Vagina (tissue), 2 donors: ENCODE data around the gene WSCD1.

Experiments used
- POLR2A ChIP-seq, 2 donors: fragments of 450-650 bp; IDR thresholded peaks; one replicate each; pipeline ENCODE4 v1.6.1; 2017; ENCODE audit warnings: antibody characterized with exemption in 2 of 2, mild to moderate bottlenecking in 2 of 2, moderate library complexity in 2 of 2
- TF ChIP-seq, protein P1 (sequence below), 3 experiments: fragments of 450-650 bp in 2 of 3; fragments of 200-600 bp in 1 of 3; sonication (generic) in 1 of 3; IDR thresholded peaks; one replicate each; pipeline ENCODE4 v1.5.1; 2017 to 2019; ENCODE audit warnings: antibody characterized with exemption in 3 of 3, mild to moderate bottlenecking in 2 of 3, moderate library complexity in 2 of 3

DNA sequence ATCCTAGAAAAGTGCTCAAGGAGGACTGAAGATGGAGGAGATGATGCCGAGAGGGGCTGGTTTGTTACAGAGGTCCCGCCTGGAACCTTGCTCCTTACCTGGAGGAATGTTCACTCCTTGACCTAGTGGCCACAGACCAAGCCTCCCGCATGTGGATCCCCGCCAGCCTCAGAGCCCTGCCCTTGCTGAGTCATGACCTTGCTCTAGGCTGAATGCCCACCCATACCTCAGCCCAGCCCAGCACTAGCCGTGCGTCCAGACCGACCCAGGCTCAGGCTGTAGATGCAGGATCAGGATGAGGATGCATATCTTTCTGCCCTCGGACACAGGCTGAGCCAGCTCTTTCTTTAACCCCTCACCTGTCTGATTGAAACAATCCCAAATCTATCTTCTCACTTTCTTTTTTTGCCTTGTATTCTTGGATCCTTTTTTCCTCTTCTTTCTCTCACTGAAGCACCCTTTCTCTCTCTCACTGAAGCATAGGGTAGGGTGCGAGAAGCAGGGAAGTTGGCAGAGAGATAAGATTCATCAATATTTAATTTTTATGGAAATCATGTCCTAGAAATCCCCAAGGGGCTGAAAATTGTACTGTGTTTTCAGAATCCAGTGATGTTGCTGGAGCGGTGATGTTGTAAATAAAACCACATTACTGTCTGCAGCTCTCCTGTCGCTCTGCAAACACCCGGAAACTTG is 34.9 kb downstream of the WSCD1 start:
- TF ChIP-seq, protein P1, sequence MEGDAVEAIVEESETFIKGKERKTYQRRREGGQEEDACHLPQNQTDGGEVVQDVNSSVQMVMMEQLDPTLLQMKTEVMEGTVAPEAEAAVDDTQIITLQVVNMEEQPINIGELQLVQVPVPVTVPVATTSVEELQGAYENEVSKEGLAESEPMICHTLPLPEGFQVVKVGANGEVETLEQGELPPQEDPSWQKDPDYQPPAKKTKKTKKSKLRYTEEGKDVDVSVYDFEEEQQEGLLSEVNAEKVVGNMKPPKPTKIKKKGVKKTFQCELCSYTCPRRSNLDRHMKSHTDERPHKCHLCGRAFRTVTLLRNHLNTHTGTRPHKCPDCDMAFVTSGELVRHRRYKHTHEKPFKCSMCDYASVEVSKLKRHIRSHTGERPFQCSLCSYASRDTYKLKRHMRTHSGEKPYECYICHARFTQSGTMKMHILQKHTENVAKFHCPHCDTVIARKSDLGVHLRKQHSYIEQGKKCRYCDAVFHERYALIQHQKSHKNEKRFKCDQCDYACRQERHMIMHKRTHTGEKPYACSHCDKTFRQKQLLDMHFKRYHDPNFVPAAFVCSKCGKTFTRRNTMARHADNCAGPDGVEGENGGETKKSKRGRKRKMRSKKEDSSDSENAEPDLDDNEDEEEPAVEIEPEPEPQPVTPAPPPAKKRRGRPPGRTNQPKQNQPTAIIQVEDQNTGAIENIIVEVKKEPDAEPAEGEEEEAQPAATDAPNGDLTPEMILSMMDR (IDR thresholded peaks at IDR 0.05), result no peak
- no peak for TF ChIP-seq POLR2A (IDR thresholded peaks at IDR 0.05)
